PC-9 (cell line): ENCODE data around the gene MIDN. TPM values are rescaled to one million over a fixed set of nuclear protein-coding genes. Genes with fewer than 3 reads are reported as not detected.
A peak's percentile ranks its signal among the peaks of the same experiment; 100 is the strongest.

Experiments
- BruUV-seq: library from RNA; stranded (reverse); fragments of 400-500 nt; replicated peaks from 2 replicates; lab custom pipeline; 2021; lab: Mats Ljungman, UMichigan
- CTCF ChIA-PET: fragments of 300-600 bp; sonication (Branson Sonifier 250); formaldehyde crosslinking; loops from one replicate; lab custom pipeline; 2022; ENCODE audit warnings: antibody characterized with exemption; lab: Charles Lee
- POLR2A ChIA-PET: fragments of 300-600 bp; sonication (Branson Sonifier 250); formaldehyde crosslinking; loops from one replicate; lab custom pipeline; 2022; ENCODE audit warnings: antibody characterized with exemption; ENCODE audit not compliant: unreplicated experiment; lab: Charles Lee
- DNase-seq, 2 experiments: peaks; one replicate each; pipeline versions ENCODE4 v3.0.0 to v3.0.0-alpha.2; 2015 to 2022; ENCODE audit warnings: mixed read lengths in 1 of 2
- H2AFZ ChIP-seq: fragments of 200-600 bp; sonication (generic); 2 replicates; pipeline ENCODE4 v1.8.1; 2017; ENCODE audit warnings: antibody characterized with exemption
- H3F3A ChIP-seq: fragments of 200-600 bp; sonication (generic); 2 replicates; pipeline ENCODE4 v1.8.1; 2017; ENCODE audit warnings: antibody characterized with exemption, mild to moderate bottlenecking, low read depth; ENCODE audit not compliant: insufficient read depth
- H3K27ac ChIP-seq: fragments of 200-600 bp; sonication (generic); 2 replicates; pipeline ENCODE4 v1.6.1; 2016; ENCODE audit warnings: mixed run types
- H3K27me3 ChIP-seq: fragments of 200-600 bp; sonication (generic); 2 replicates; pipeline ENCODE4 v1.6.1; 2016; ENCODE audit warnings: low read depth, mixed run types; ENCODE audit not compliant: insufficient read depth
- H3K36me3 ChIP-seq: fragments of 200-600 bp; sonication (generic); 2 replicates; pipeline ENCODE4 v1.6.1; 2016; ENCODE audit warnings: low read depth, mixed run types
- H3K4me1 ChIP-seq: fragments of 200-600 bp; sonication (generic); replicated peaks from 2 replicates; pipeline ENCODE4 v1.6.1; 2016; ENCODE audit warnings: mixed run types; ENCODE audit not compliant: insufficient read depth
- H3K4me2 ChIP-seq: fragments of 200-600 bp; sonication (generic); 2 replicates; pipeline ENCODE4 v1.6.1; 2017; ENCODE audit warnings: mixed run types
- H3K4me3 ChIP-seq: fragments of 200-600 bp; sonication (generic); 2 replicates; pipeline ENCODE4 v1.6.1; 2016; ENCODE audit warnings: mixed run types
- H3K79me2 ChIP-seq: fragments of 200-600 bp; sonication (generic); 2 replicates; pipeline ENCODE4 v1.6.1; 2017; ENCODE audit warnings: low read depth, mixed run types
- H3K9me2 ChIP-seq: fragments of 200-600 bp; sonication (generic); 2 replicates; pipeline ENCODE4 v1.8.1; 2017; ENCODE audit warnings: mild to moderate bottlenecking; ENCODE audit not compliant: insufficient read depth
- H3K9me3 ChIP-seq: fragments of 200-600 bp; sonication (generic); 2 replicates; pipeline ENCODE4 v1.8.1; 2016; ENCODE audit warnings: low read depth; ENCODE audit not compliant: insufficient read depth
- H4K20me1 ChIP-seq: fragments of 200-600 bp; sonication (generic); 2 replicates; pipeline ENCODE4 v1.8.1; 2017; ENCODE audit not compliant: insufficient read depth
- CTCF ChIP-seq: fragments of 200-600 bp; sonication (generic); conservative IDR thresholded peaks from 2 replicates; pipeline ENCODE4 v1.6.1; 2017; ENCODE audit warnings: mixed run types, antibody characterized with exemption, mild to moderate bottlenecking, moderate library complexity
- EZH2 ChIP-seq: fragments of 200-600 bp; sonication (generic); IDR thresholded peaks from 2 replicates; pipeline ENCODE4 v1.8.0; 2017; ENCODE audit warnings: antibody characterized with exemption, low read depth
- intact Hi-C: fragments of 100-400 bp; cut with micrococcal nuclease; formaldehyde crosslinking; loops from one replicate; pipeline ENCODE4 v1.10.0; 2022; ENCODE audit not compliant: unreplicated experiment
- total RNA-seq: library from RNA; stranded (reverse); gene quantifications from 2 replicates; pipeline ENCODE4 v1.2.3, GENCODE V29; 2021

MIDN gene
- total RNA-seq, 1 experiment from 2014 or later: 61.4 TPM

- no peak for DNase-seq
- H3K9me2 ChIP-seq: no peaks in the 10 kb centered on the region
- H3K4me3 ChIP-seq: no peak overlapping the region
- peaks cover 17% of the 10 kb centered on the region for H3K4me1 ChIP-seq
- H3K4me2 ChIP-seq: 0 out of 2 replicates have a peak overlapping the region, but pooled peaks have one; percentile 78
- CTCF ChIA-PET: no interaction called here
- POLR2A ChIA-PET: no interaction called here
- TF ChIP-seq EZH2 (no peak), CTCF (no peak)
- peaks cover 27% of the 10 kb centered on the region; the same call in 1 of the 2 replicates for H3F3A ChIP-seq
- no peak overlapping the region for H3K27ac ChIP-seq
- no TSS peak for BruUV-seq
- H3K36me3 ChIP-seq: no peaks in the 10 kb centered on the region
- intact Hi-C loops: no loop called here
- peaks cover 9% of the 10 kb centered on the region for H3K79me2 ChIP-seq
- no peak overlapping the region for H2AFZ ChIP-seq
- H3K27me3 ChIP-seq: no peaks in the 10 kb centered on the region
- no peaks in the 10 kb centered on the region for H3K9me3 ChIP-seq
- H4K20me1 ChIP-seq: no peaks in the 10 kb centered on the region
Measured at GRCh38 chr19:1239420-1239795, 9.0 kb upstream of the MIDN start.

GRCh38 chr19:1239796-1240737 lies 8.3 kb upstream of the MIDN start:
- H3K27ac ChIP-seq: no peak overlapping the region
- intact Hi-C loops: loop anchor here (1.0 kb wide), 1 partner anchor 319 kb away; no protein-coding TSS in a partner anchor

More at GRCh38 chr19:1239796-1240737, 8.3 kb upstream of the MIDN start:
- Histone ChIP-seq H2AFZ (no peak overlapping the region), H3K9me2 (no peaks in the 10 kb centered on the region), H3K4me3 (peak overlapping the region; percentile 73), H3K27me3 (no peaks in the 10 kb centered on the region), H3K4me2 (peak overlapping the region; percentile 78), H3F3A (peaks cover 27% of the 10 kb centered on the region; the same call in 1 of the 2 replicates), H3K9me3 (no peaks in the 10 kb centered on the region), H3K36me3 (no peaks in the 10 kb centered on the region), H4K20me1 (no peaks in the 10 kb centered on the region), H3K4me1 (peaks cover 23% of the 10 kb centered on the region), H3K79me2 (peaks cover 9% of the 10 kb centered on the region)
- peak; percentile 53 for TF ChIP-seq CTCF
- TF ChIP-seq EZH2: no peak
- BruUV-seq: no TSS peak
- CTCF ChIA-PET: interaction anchor here (0.6 kb wide), 1 partner anchor 210 kb away, joined by 4 read pairs; no protein-coding TSS in a partner anchor
- DNase-seq: peak; percentile 43 to 85
- POLR2A ChIA-PET: no interaction called here
